Measurements from ENCODE around the gene BTBD9.
"Not testable (repeated sequence)": the region's sequence is repeated elsewhere in the genome, so short reads cannot be mapped to it uniquely, and the experiment has no call there.

Gene BTBD9

GRCh38 chr6:38648629-38649028 is 8.9 kb upstream of the BTBD9 start:
- DNase-seq = no peak

GRCh38 chr6:38646166-38646878 is 6.6 kb upstream of the BTBD9 start:
- DNase-seq = no peak

GRCh38 chr6:38644951-38645350 is 5.2 kb upstream of the BTBD9 start:
- DNase-seq = no peak

GRCh38 chr6:38640216-38640909 is 634 bp upstream of the BTBD9 start:
- no peak for DNase-seq

GRCh38 chr6:38638941-38639497 is 710 bp downstream of the BTBD9 start:
- DNase-seq = peak; percentile 31

GRCh38 chr6:38637756-38638155 is 2.0 kb downstream of the BTBD9 start:
- DNase-seq = no peak

GRCh38 chr6:38636027-38636426 is 3.7 kb downstream of the BTBD9 start:
- no peak for DNase-seq

- no peak for DNase-seq
These were observed 5.2 kb downstream of the BTBD9 start for GRCh38 chr6:38634518-38634917.

- DNase-seq = no peak
These were observed 7.2 kb downstream of the BTBD9 start for GRCh38 chr6:38632490-38632889.

GRCh38 chr6:38631186-38631783 is 8.4 kb downstream of the BTBD9 start:
- DNase-seq = no peak

- no peak for DNase-seq
These were observed 14.5 kb downstream of the BTBD9 start for GRCh38 chr6:38625217-38625616.

- not testable (repeated sequence) for DNase-seq
These were observed 20.4 kb downstream of the BTBD9 start for GRCh38 chr6:38619342-38619741.

- DNase-seq = not testable (repeated sequence)
These were observed 21.4 kb downstream of the BTBD9 start for GRCh38 chr6:38618301-38618700.

GRCh38 chr6:38617856-38618255 is 21.9 kb downstream of the BTBD9 start:
- no peak for DNase-seq

- no peak for DNase-seq
These were observed 27.4 kb downstream of the BTBD9 start for GRCh38 chr6:38612143-38612965.

GRCh38 chr6:38610050-38610625 is 29.6 kb downstream of the BTBD9 start:
- no peak for DNase-seq

GRCh38 chr6:38604700-38605099 is 35.0 kb downstream of the BTBD9 start:
- no peak for DNase-seq

GRCh38 chr6:38603966-38604365 is 35.8 kb downstream of the BTBD9 start:
- no peak for DNase-seq

- no peak for DNase-seq
These were observed 36.2 kb downstream of the BTBD9 start for GRCh38 chr6:38603496-38603895.

- DNase-seq = no peak
These were observed 39.7 kb downstream of the BTBD9 start for GRCh38 chr6:38599966-38600550.

GRCh38 chr6:38599261-38599660 is 40.5 kb downstream of the BTBD9 start:
- DNase-seq = no peak

- DNase-seq = no peak
These were observed 45.6 kb downstream of the BTBD9 start for GRCh38 chr6:38593998-38594665.

Data from hematopoietic multipotent progenitor cell treated with erythropoietin and hydrocortisone succinate and interleukin-3 and kit ligand, for 6 days (in vitro differentiated cells).